Measurements from ENCODE around the gene OR56B4.

DNA sequence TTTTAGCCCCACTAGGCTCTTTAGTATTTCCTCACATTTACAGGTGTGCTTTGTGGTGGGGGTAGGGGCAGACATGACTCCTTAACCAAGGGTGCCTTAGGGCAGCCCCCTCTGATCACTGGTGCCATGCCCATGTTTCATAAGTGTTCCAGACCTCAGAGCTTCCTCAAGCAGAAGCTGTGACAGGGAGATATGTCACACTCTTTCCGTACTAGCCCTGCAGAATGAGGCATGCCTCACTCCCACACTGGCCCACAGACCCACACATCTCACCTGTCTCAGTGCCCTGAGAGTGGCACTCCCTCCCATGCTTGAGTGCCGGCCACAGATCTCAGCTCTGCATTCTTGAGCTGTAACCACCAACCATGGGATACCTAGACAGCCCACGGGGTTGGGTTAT, 22.9 kb upstream of the OR56B4 start:
- TF ChIP-seq, protein P1, sequence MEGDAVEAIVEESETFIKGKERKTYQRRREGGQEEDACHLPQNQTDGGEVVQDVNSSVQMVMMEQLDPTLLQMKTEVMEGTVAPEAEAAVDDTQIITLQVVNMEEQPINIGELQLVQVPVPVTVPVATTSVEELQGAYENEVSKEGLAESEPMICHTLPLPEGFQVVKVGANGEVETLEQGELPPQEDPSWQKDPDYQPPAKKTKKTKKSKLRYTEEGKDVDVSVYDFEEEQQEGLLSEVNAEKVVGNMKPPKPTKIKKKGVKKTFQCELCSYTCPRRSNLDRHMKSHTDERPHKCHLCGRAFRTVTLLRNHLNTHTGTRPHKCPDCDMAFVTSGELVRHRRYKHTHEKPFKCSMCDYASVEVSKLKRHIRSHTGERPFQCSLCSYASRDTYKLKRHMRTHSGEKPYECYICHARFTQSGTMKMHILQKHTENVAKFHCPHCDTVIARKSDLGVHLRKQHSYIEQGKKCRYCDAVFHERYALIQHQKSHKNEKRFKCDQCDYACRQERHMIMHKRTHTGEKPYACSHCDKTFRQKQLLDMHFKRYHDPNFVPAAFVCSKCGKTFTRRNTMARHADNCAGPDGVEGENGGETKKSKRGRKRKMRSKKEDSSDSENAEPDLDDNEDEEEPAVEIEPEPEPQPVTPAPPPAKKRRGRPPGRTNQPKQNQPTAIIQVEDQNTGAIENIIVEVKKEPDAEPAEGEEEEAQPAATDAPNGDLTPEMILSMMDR (IDR thresholded peaks at IDR 0.05; ENCODE audit: low read length): no peak
- no peak for TF ChIP-seq EZH2 (IDR thresholded peaks at IDR 0.05; ENCODE audit: borderline replicate concordance, low read length)
